Epidermal melanocyte (primary cell): Measurements from ENCODE around the gene FXYD4.

Experiments used
- DNase-seq: peaks from one replicate; pipeline ENCODE4 v3.0.0; 2011; ENCODE audit warnings: low spot score; ENCODE audit not compliant: insufficient read length

Gene FXYD4

DNA sequence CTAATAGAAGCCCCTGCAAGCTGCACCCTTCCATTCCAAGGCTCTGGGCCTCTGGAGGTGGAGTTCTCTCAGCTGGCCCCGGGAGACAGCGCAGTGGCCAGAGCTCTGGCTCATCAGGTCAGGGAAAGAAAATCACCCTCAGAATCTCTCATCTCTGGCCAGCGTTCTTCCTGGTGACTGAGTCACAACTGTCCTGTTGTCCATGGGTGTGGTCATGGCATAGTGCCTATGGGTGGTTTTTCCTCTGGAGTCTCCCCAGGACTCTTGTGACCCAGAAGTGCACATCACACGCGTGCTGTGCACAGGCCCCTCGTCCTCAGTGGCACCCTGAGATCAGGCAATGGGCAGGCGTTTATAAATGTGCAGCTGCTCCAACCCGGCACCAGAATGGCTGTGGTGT, 27.4 kb upstream of the FXYD4 start:
- no peak for DNase-seq

DNA sequence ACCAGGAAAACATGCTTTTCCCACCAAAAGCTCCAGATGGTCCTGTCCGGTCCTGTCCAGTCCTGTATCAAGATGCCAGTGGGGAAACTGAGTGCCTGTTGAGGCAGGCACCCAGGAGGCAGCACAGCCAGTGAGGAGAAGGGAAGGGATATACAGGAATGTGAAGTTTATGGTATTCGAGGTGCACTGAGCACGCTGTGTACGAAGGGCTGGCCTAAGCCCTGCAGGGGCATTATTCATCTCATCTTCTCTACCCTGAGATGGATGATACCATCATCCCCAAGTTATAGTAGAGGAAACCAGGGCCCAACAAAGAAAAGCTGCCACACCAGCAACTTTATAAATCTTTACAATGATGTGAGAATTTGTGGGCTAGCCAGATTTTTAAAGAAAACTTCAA, 23.4 kb upstream of the FXYD4 start:
- DNase-seq = no peak

DNA sequence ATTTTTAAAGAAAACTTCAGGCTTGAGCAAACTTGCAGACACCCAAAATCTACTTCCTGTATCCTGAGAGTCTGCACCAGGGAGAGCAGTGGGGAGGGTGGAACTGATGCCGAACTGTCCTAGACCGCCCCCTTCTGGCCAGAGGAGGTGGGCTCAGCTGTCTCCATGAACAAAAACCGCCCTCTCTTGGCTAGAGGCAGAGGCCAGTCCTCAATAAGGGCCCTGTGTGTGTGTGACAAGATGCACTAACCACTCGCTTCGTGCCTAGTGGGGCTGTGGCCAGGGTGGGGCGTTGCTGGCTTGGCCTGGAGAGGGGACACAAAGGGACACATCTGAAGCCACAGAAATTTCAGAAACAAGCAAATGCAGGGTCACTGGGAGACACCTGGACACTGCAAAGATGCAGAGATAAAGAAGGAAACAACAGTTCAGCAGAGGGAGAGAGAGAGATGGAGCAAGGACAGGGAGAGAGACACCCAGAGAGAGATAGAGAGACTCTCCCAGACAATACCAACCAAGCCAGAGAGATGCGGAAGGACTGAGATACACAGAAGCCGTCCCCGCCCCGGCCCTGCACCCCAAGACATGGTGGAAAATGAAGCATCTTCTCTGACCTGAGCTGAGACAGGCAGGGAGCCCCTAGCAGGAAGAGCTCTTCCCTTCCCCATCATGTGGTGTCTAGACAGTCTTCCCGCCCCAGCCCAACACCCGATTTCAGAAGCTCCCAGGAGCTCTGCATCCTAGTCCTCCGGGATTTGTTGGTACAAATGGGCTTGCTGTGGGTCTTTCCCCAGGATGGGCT, 22.7 kb upstream of the FXYD4 start:
- peak; percentile 95 for DNase-seq

DNA sequence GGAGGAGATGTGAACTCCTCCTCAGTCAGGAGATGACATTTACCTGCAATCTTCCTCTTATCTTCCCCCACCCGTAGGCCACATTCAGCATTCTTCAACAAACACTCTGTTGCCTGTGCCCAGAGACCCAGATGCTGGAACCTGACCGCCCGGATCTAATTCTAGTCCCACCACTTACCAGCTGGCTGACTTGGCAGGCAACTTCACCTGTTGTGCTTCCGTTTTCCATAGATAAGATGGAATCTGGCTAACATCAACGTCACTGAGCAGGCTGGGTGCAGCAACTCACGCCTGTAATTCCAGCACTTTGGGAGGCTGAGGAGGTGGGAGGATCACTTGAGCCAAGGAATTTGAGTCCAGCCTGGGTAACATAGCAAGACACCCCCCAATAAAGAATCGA, 21.3 kb upstream of the FXYD4 start:
- no peak for DNase-seq

DNA sequence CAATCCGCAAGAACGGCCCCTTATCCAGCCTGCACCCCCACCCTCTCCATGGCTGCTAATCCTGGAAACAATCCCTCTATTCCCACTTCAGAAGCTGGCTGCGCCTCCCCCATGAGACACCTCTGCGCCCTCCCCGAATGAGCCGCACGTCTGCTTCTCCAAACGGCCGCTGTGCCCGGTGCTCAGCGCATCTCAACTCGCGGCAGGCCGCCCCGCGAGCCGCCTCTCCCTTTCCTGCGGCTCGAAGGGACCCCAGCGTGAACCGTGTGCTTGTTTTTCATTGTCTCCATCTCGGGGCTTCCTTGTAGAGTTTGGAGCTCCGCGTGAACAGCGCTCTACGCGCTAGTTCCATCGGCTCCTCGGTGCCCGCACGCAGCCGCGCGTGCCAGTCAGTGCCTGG, 20.8 kb upstream of the FXYD4 start:
- DNase-seq = no peak

DNA sequence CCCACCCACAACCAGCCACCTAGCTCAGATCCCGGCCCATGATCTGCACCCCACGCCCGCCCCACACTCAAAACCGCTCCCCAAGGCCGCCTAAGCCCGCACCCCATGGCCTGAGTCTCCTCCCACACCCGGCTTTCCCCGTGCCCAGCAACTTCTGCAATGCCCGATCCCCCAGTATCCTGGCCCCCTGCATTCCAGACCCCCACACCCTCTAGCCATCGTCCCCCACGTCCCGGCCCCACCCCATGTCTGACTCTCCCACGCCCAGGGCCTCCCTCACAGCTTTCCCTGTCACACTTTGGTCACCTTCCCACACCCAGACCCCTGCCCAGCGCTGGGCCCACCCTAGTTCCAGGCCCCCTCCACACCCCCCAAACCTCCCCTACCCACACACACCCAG, 20.1 kb upstream of the FXYD4 start:
- DNase-seq = no peak

DNA sequence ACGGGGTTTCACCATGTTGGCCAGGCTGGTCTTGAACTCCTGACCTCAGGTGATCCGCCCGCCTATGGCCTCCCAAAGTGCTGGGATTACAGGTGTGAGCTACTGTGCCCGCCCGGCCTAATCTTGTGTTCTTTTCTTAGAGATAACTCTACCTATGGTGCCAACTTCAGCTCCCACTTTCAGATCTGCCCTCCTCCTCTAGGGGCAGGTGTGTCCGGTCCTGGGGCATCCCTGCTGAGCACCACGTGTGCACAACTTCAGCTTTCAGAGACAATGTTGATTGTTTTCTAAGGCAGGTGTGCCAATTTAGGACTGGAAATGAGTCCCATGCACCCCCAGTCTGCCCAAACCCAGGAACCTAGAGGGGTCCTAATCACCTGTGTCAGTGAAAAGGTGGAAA, 18.5 kb upstream of the FXYD4 start:
- no peak for DNase-seq

DNA sequence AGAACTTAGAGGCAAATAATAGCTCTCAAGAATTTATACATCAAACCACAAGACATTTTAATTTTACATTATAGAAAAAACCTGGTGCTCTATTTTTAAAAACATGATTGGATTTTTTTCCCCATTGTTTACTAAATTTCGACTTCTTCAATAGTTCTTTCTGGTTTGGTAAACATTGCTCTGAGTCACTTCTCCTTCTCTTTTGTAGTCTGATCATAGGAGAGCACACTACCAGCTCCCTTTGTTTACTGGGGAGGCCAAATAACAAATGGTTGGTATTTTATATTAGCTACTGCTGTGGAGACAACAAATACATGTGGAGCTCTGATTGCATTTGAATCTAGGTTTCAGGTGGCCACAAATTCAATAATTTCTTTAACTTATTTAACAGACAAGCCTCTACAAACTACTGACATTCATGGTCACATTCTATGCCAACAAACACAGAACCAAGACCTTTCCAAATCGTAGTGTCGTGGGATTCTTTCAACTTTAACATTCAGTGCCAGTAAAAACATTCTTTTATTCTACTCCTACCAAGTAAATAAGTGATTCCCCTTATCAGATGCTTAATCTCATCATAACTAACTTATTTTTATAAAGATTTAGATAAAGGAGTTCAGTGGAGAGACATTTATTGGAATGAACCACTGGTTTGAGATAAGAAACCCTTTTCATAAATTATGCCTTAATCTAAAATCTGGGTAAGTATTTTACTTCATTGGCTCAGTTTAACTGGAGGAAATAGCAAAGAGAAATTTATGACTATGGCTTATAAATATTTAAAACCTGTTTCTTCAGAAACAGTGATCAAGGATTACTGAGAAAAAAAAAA, 17.7 kb upstream of the FXYD4 start:
- DNase-seq = no peak

DNA sequence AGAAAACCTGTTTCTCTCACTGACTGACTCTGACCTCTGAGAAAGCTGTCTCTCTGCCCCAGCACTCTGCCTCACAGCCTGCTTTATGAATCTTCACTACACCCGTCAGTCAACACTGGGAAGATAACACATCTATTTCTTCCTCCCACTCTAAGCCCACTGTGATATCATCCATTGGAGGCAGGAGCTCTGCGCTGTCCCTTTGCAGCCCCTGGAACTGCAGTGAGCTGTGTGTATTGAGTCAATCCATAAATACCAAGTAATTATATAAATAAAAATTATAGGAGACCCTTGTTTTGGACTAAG, 17.2 kb upstream of the FXYD4 start:
- no peak for DNase-seq

DNA sequence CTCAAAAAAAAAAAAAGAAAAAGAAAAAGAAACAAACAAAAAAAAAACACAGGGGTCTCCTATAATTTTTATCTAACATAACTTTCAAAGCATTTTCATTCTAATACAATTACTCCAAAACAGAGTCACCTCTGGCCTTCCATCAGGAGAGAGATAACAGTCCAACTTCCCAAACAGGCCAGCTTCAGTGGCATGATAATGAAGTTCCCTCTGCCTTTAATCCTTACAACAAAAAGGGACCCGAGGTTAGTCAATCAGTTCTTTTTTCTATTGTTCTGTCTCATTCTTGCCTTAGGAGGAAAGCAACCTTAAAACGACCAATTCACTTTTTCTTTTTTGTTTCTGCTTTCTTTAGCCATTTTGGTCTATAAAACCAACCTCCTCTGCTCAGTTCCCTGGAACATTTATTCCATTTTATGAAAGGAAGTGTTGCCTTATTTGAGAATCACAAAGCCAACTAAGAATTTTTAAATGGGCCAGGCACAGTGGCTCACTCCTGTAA, 16.5 kb upstream of the FXYD4 start:
- no peak for DNase-seq

DNA sequence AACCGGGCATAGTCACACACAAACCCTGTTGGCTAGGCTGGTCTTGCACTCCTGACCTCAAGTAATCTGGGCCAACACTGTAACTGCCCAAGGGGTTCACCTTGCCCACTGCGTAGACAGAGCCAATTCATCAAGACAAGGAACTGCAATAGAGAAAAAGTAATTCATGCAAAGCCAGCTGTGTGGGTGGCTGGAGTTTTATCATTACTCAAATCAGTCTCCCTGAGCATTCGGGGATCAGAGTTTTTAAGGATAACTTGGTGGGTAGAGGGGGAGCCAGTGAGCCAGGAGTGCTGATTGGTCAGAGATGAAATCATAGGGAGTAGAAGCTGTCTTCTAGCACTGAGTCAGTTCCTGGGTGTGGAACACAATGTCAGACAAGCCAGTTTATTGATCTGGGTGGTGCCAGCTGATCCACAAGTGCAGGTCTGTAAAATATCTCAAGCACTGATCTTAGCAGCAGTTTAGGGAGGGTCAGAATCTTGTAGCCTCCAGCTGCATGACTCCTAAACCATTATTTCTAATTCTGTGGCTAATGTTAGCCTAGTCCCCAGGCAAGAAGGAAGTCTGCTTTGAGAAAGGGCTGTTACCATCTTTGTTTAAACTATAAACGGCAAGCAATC, 15.6 kb upstream of the FXYD4 start:
- no peak for DNase-seq

DNA sequence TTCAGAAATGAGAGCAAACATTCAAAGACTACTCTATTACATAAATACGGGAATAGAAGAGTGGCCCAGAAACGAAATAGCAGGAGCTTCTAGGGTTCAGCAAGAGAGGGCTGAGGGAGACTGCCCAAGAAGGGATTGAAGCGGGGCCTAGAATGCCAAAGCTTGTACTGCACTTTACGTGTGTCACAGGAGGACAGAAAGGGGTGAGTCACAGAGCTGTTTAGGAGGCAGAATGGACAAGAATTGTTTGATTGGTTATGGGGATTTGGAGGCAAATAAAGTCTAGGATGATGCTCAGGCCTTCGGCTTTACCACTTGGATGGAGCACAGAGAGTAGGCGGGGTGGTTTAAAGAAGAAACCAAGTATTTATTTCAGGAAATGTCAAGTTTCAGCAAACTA, 11.3 kb upstream of the FXYD4 start:
- DNase-seq = no peak

DNA sequence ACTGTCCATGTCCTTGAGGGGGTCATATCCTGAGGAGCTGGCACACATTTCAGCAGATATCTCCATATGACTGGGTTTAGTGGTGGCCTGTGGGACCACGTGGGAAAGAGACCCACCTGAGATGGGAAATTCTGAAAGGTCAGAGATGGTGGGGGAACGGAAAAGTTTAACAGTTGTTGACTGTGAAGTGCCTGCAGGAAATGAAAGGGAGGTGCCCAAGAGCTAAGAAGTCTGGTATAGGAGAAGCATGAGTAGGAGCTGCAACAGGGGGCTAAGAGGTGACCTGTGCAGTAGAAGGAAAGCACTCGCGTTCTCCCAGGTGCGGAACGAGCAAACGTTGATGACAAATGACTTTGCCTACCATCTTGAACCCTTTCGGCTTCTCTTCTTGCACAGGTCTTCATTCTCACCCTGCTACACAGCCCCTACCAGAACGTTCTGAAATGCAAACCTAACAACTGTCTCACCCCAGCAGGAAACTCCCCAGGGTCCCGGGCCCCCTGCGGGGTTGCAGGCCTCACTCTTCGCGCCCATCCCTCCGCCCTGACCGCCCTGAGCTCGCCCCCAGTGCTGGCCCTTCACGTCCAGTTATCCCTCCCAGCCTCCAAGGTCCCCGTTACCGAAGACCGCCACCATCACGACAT, 9.8 kb upstream of the FXYD4 start:
- DNase-seq = no peak

DNA sequence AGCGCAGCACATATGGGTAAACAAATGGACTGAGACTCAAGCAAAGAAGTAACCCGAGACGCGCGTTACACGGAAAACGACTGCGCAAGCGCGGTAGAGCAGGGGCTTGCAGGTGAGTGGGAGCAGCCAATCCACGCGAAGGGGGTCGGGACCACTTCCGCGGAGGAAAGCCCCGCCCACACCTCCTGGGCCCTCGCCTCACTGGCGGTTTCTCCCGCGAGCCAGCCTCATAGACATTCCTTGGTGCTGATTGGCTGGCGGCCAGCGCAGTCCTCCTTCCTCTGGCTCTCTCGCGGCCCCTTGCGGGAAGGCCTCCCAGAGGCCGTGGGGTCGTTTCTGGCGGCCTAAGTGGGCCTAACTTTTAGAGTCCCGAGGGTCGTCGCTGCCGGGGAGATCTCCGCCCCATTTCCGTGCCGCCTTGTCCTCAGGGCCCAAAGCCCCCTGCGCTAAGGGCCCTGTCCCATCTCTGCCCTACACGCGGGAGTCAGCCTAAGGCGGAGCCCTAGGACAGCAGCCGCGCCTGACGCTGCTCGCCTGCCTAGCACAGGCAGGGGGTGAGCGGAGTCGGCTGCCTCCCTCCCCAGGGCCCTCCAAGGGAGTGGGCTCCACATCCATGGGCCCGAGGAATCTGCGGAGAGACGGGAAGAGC, 9.1 kb upstream of the FXYD4 start:
- DNase-seq = peak; percentile 57

DNA sequence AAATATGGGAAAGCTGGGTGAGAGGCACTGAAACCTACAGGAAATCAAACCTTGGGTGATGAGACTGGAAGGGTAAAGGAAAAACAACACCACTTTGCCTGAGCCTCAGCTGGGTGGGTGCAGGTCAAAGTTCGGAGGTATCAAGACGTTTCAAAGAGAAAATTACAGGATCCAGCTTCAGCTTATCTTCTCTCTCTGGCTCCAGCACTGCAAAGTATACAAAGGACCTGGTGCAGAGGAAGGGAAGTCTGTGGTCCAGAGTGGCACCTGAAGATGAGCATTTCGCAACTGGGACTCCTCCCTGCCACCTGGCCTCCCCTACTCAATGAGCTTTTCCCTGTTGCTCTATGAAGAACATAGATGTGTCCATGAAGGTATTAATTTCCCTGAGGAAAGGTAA, 6.4 kb upstream of the FXYD4 start:
- no peak for DNase-seq

DNA sequence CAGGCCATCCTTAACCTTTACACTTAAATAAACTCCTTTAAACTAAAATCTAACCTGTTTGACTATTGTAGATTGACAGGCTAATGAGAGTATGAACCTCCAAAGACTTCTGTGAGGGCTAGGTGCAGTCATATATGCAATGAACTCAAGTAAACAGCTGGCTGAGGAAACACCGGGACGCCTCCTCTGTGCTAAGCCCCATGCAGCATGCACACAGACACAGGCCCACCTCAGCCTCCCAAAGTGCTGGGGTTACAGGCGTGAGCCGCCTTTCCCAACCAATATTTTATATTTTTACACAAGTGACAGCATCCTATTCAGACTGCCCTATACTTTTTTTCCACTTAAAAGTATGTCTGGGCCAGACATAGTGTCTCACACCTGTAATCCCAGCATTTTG, 1.5 kb upstream of the FXYD4 start:
- no peak for DNase-seq

DNA sequence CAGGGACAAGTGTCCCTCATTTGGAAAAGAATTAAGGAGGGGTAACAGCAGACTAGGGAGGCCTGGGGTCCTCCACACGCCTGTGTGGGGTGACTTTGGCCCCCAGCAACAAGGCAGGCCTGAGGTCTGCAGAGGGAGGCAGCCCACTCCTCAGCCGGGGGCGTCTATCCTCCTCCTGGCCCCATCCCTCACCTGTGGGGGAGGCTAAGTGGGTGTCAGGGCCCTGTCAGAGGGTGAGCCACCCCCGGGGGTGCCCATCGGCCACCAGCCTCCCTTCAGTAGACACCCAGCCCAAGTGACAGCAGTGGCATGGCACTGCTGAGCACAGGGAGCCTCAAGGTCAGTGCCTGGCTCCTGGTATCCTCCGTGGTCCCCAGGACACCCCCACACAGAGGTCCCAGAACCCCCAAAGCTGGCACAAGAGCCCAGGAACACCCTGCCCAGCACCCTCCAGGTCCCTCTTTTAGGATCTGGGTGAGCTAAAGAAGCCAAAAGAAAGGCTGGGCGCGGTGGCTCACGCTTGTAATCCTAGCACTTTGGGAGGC, 693 bp upstream of the FXYD4 start:
- no peak for DNase-seq

DNA sequence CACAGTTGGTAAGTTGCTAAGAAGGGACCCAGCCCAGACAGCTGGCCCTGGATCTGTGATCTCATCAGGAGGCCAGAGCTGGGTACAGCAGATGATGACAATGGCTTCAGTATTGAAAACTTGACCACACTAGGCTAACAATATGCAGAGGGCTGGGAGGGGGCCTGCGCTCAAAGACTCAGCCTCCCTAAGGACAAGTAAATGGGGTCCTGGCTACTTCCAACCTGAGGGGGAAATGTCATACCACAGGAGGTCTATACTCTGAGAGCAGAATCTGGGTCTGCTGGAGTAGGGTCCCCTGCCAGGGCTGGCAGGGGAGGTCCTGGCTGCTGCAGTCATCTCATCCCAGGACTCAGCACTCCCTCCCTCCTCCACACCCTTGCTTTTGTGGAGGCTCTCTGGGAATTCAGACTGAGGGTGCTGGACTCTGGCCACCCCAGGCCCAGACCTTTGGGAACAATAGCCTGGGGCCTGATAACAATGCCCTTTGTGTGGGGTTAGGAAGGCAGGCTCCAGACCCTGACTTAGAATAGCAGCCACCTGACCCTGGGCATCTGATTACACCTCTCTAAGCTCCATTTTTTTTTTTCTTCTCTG, 1.4 kb downstream of the FXYD4 start:
- DNase-seq = no peak

DNA sequence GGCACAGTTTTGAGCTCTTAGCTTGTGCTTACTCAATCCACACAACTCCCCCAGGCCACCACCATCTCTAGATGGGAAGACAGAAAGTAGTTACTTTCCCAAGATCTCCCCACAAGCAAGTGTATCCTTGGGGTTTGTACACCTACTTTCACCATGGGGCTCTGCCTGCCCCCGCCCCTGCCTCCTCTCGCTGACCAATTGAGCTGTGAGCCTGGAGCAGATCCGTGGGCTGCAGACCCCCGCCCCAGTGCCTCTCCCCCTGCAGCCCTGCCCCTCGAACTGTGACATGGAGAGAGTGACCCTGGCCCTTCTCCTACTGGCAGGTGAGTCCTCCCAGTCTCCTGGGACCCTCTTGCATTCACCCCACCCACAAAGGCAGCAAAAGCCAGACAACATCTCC, 2.0 kb downstream of the FXYD4 start:
- DNase-seq = no peak

DNA sequence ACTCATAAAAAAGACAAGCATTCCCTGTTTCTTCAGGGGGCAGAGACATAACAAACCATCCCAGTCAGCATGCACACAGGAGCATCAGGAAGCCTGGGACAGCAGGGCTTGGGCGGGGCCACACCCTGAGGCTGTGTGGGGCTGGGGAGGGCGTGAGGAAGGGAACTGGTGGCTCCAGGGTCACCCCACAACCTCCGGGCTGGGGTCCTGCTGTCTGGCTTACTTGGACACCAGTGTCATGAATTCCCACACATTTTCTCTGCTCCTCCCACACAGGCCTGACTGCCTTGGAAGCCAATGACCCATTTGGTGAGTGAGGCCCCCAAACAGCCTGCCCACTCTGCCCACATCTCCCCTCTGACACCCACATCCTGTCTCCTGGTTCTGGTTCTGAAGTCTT, 2.8 kb downstream of the FXYD4 start:
- DNase-seq = no peak
